GM23338 (cell line): ENCODE measurements around the gene GAL3ST1. TPM values are rescaled to one million over a fixed set of nuclear protein-coding genes. Genes with fewer than 3 reads are reported as not detected.
A peak's percentile ranks its signal among the peaks of the same experiment; 100 is the strongest.
"Not testable (repeated sequence)": the region's sequence is repeated elsewhere in the genome, so short reads cannot be mapped to it uniquely, and the experiment has no call there.

Experiments
- ATAC-seq: fragments of 200-7000 bp; cut with Tn5 transposase; 3 replicates; pipeline ENCODE4 v1.9.1; 2020
- DNase-seq: peaks from one replicate; pipeline ENCODE4 v3.0.0-alpha.2; 2015; ENCODE audit warnings: low spot score
- H2AFZ ChIP-seq: fragments of 200-600 bp; sonication (generic); 2 replicates; pipeline ENCODE4 v1.8.0; 2016; ENCODE audit warnings: antibody characterized with exemption, mild to moderate bottlenecking, moderate library complexity
- H3F3A ChIP-seq: fragments of 200-600 bp; sonication (generic); replicated peaks from 2 replicates; pipeline ENCODE4 v1.8.0; 2017; ENCODE audit warnings: antibody characterized with exemption, mixed run types, low read depth
- H3K27ac ChIP-seq: fragments of 200-600 bp; sonication (generic); 2 replicates; pipeline ENCODE4 v1.6.1; 2016; ENCODE audit warnings: low read depth
- H3K27me3 ChIP-seq: fragments of 200-600 bp; sonication (generic); 2 replicates; pipeline ENCODE4 v1.8.0; 2016; ENCODE audit warnings: mild to moderate bottlenecking, mixed run types, moderate library complexity; ENCODE audit not compliant: insufficient read depth
- H3K36me3 ChIP-seq: fragments of 200-600 bp; sonication (generic); 2 replicates; pipeline ENCODE4 v1.8.0; 2016; ENCODE audit warnings: mild to moderate bottlenecking; ENCODE audit not compliant: insufficient read depth
- H3K4me1 ChIP-seq: fragments of 200-600 bp; sonication (generic); 2 replicates; pipeline ENCODE4 v1.8.0; 2016; ENCODE audit warnings: mild to moderate bottlenecking, moderate library complexity; ENCODE audit not compliant: insufficient read depth
- H3K4me2 ChIP-seq: fragments of 200-600 bp; sonication (generic); 2 replicates; pipeline ENCODE4 v1.7.1; 2017; ENCODE audit warnings: mixed run types
- H3K4me3 ChIP-seq: fragments of 200-600 bp; sonication (generic); 2 replicates; pipeline ENCODE4 v1.6.1; 2016; ENCODE audit warnings: mixed run types
- H3K79me2 ChIP-seq: fragments of 200-600 bp; sonication (generic); replicated peaks from 2 replicates; pipeline ENCODE4 v1.8.0; 2017; ENCODE audit warnings: mild to moderate bottlenecking; ENCODE audit not compliant: insufficient read depth
- H3K9me2 ChIP-seq: fragments of 200-600 bp; sonication (generic); 2 replicates; pipeline ENCODE4 v1.8.0; 2017; ENCODE audit not compliant: insufficient read depth
- H4K20me1 ChIP-seq: fragments of 200-600 bp; sonication (generic); replicated peaks from 2 replicates; pipeline ENCODE4 v1.8.0; 2017; ENCODE audit warnings: mild to moderate bottlenecking; ENCODE audit not compliant: insufficient read depth
- H3K27ac Mint-ChIP-seq: 2 replicates; pipeline ENCODE4 v1.8.0; 2020; ENCODE audit warnings: inconsistent platforms, mild to moderate bottlenecking, moderate library complexity, mixed read lengths
- H3K27me3 Mint-ChIP-seq: 3 replicates; pipeline ENCODE4 v1.8.0; 2022; ENCODE audit warnings: low read depth, mild to moderate bottlenecking, moderate library complexity, mixed read lengths, inconsistent platforms; ENCODE audit not compliant: insufficient read depth, poor library complexity
- H3K36me3 Mint-ChIP-seq: 3 replicates; pipeline ENCODE4 v1.8.0; 2021; ENCODE audit warnings: low read depth, mild to moderate bottlenecking, inconsistent platforms, moderate library complexity, mixed read lengths
- H3K4me1 Mint-ChIP-seq: 3 replicates; pipeline ENCODE4 v1.8.0; 2020; ENCODE audit warnings: mild to moderate bottlenecking, inconsistent platforms, mixed read lengths
- H3K4me3 Mint-ChIP-seq: 3 replicates; pipeline ENCODE4 v1.8.0; 2021; ENCODE audit warnings: moderate library complexity, mild to moderate bottlenecking, inconsistent platforms, mixed read lengths
- H3K9me3 Mint-ChIP-seq: 3 replicates; pipeline ENCODE4 v1.8.0; 2020; ENCODE audit warnings: moderate library complexity, mild to moderate bottlenecking, inconsistent platforms, mixed read lengths
- CREB1 ChIP-seq: fragments of 250-450 bp; sonication (Bioruptor Pico); IDR thresholded peaks from 2 replicates; pipeline ENCODE4 v1.5.0; 2020; ENCODE audit warnings: low read depth, mild to moderate bottlenecking, moderate library complexity
- NANOG ChIP-seq: IDR thresholded peaks from 2 replicates; pipeline ENCODE4 v1.6.1; 2016; ENCODE audit warnings: antibody characterized with exemption, borderline replicate concordance
- POLR2AphosphoS5 ChIP-seq: IDR thresholded peaks from 2 replicates; pipeline ENCODE4 v1.6.1; 2016; ENCODE audit warnings: antibody characterized with exemption, low read depth
- ZNF114 ChIP-seq: fragments of 250-450 bp; sonication (Bioruptor Pico); IDR thresholded peaks from 2 replicates; pipeline ENCODE4 v1.5.0; 2020; ENCODE audit warnings: mild to moderate bottlenecking, moderate library complexity
- polyA plus RNA-seq: library from polyadenylated mRNA; unstranded; fragments of >200 nt; fragmentation: Nextera tagmentation; extraction: Ambion mirVana; gene quantifications from 2 replicates; pipeline ENCODE4 v1.2.1, GENCODE V29; 2016
- total RNA-seq: library from RNA; depleted of rRNA; stranded (reverse); fragments of >200 nt; shearing (Covaris generic); gene quantifications from 2 replicates; pipeline ENCODE4 v1.2.3, GENCODE V29; 2014

GAL3ST1 gene
- total and polyA plus RNA-seq, 2 experiments from 2014 or later = 8.2 to 13.3 TPM

DNA sequence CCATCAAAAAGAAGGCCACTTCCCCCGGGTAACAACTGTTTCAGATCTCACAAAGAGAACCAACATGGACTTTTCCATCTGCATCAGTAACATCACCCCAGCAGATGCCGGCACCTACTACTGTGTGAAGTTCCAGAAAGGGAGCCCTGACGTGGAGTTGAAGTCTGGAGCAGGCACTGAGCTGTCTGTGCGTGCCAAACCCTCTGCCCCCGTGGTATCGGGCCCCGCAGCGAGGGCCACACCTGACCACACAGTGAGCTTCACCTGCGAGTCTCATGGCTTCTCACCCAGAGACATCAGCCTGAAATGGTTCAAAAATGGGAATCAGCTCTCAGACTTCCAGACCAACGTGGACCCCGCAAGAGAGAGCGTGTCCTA is 31.7 kb downstream of the GAL3ST1 start:
- Histone ChIP-seq H3K4me1 (no peaks in the 10 kb centered on the region; the same call in 1 of the 2 replicates), H3K79me2 (no peaks in the 10 kb centered on the region), H3F3A (no peaks in the 10 kb centered on the region), H3K4me3 (peak overlapping the region; percentile 75), H3K27ac (no peak overlapping the region), H3K9me2 (no peaks in the 10 kb centered on the region), H3K27me3 (peaks cover 14% of the 10 kb centered on the region), H4K20me1 (no peaks in the 10 kb centered on the region), H2AFZ (peak overlapping the region; percentile 96), H3K36me3 (no peaks in the 10 kb centered on the region), H3K4me2 (peak overlapping the region; percentile 78)
- Mint-ChIP-seq H3K4me1 (peaks cover 7% of the 10 kb centered on the region), H3K9me3 (peaks cover 5% of the 10 kb centered on the region; the same call in 1 of the 3 replicates), H3K4me3 (peak overlapping the region; percentile 77), H3K36me3 (no peaks in the 10 kb centered on the region; the same call in 2 of the 3 replicates), H3K27me3 (peaks cover 22% of the 10 kb centered on the region), H3K27ac (no peak overlapping the region)
- peak; percentile 13 for ATAC-seq
- TF ChIP-seq CREB1 (no peak), POLR2AphosphoS5 (no peak), ZNF114 (CRISPR knock-in tag) (no peak)
- no peak for DNase-seq

DNA sequence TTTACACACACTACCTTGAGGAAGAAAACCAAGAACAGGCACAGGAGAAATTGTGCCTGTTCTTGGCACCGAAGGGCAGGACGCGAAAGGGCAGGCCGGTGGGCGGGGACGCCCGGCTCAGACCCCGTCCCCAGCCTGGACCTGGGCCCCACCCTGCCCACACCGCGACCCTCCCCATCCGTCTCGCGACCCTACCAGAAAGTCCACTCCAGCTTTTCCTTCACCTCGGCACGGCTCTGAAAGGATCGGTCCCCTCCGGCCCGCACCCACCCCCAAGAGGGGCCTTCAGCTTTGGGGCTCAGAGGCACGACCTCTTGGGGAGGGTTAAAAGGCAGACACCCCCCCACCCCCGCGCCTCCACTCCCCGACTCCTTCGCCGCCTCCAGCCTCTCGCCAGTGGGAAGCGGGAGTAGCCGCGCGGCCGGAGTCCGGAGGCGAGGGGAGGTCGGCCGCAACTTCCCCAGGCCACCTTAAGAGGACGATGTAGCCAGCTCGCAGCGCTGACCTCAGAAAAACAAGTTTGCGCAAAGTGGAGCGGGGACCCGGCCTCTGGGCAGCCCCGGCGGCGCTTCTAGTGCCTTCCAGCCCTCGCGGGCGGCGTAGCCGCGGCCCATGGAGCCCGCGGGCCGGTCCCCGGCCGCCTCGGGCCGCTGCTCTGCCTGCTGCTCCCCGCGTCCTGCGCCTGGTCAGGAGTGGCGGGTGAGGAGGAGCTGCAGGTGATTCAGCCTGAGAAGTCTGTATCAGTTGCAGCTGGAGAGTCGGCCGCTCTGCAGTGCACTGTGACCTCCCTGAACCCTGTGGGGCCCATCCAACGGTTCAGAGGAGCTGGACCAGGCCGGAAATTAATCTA is 32.3 kb downstream of the GAL3ST1 start:
- peaks cover 5% of the 10 kb centered on the region; the same call in 1 of the 3 replicates for H3K9me3 Mint-ChIP-seq
- TF ChIP-seq NANOG (no peak), POLR2AphosphoS5 (peak; percentile 46; the same call in 1 of the 2 replicates)
- Histone ChIP-seq H3K27me3 (peaks cover 14% of the 10 kb centered on the region), H3K4me1 (no peaks in the 10 kb centered on the region; the same call in 1 of the 2 replicates), H3K9me2 (no peaks in the 10 kb centered on the region), H3K27ac (no peak overlapping the region), H3K4me2 (peak overlapping the region; percentile 78), H3F3A (no peaks in the 10 kb centered on the region), H3K4me3 (peak overlapping the region; percentile 75), H2AFZ (peak overlapping the region; percentile 96), H3K79me2 (no peaks in the 10 kb centered on the region), H3K36me3 (no peaks in the 10 kb centered on the region), H4K20me1 (no peaks in the 10 kb centered on the region)
- no peaks in the 10 kb centered on the region; the same call in 2 of the 3 replicates for H3K36me3 Mint-ChIP-seq
- DNase-seq (peak; percentile 82), ATAC-seq (peak; percentile 88)
- no peak overlapping the region for H3K27ac Mint-ChIP-seq
- H3K4me1 Mint-ChIP-seq = peaks cover 11% of the 10 kb centered on the region
- H3K27me3 Mint-ChIP-seq = peaks cover 22% of the 10 kb centered on the region
- peak overlapping the region; percentile 77 for H3K4me3 Mint-ChIP-seq

DNA sequence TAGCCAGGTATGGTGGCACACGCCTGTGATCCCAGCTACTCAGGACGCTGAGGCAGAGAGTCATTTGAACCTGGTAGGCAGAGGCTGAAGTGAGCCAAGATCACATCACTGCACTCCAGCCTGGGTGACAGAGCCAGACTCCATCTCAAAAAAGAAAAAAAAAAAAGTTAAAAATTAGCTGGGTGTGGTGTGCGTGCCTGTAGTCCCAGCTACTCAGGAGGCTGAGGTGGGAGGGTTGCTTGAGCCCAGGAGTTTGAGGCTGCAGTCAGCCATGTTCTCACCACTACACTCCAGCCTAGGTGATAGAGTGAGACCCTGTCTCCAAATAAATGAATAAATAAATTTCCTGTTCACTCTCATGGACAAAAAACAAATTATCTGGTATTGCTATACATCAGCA is 33.0 kb downstream of the GAL3ST1 start:
- H3K36me3 Mint-ChIP-seq = not testable (repeated sequence)
- Histone ChIP-seq H3K27me3 (peaks cover 14% of the 10 kb centered on the region), H3K4me2 (peak overlapping the region; percentile 78)

More for the DNA sequence above, 33.0 kb downstream of the GAL3ST1 start:
- DNase-seq, H3K36me3 ChIP-seq, H3K9me3 Mint-ChIP-seq, H4K20me1 ChIP-seq, H3K27ac ChIP-seq, H3K4me1 ChIP-seq, H3K27ac Mint-ChIP-seq, H3K79me2 ChIP-seq, H3K9me2 ChIP-seq, H3F3A ChIP-seq: not testable (repeated sequence)
- peak overlapping the region; percentile 75 for H3K4me3 ChIP-seq
- Mint-ChIP-seq H3K4me3 (peak overlapping the region; percentile 77), H3K4me1 (peaks cover 11% of the 10 kb centered on the region), H3K27me3 (peaks cover 22% of the 10 kb centered on the region)
- peak; percentile 11 for ATAC-seq
- H2AFZ ChIP-seq = peak overlapping the region; percentile 39
